Activated CD4-positive, alpha-beta T cell treated with anti-CD3 and anti-CD28 coated beads, Interleukin-2, Interleukin-4, amounts not matched to agents 100 ng/mL and 50 ng/mL, durations not matched to agents 16 hours and 8 hours (primary cell): ENCODE results near the gene TP53TG3E.
"Not testable (repeated sequence)": the region's sequence is repeated elsewhere in the genome, so short reads cannot be mapped to it uniquely, and the experiment has no call there.

ENCODE experiments used
- DNase-seq: peaks from one replicate; pipeline ENCODE4 v3.0.0-alpha.2; 2020; ENCODE audit warnings: low spot score

Gene TP53TG3E

GRCh38 chr16:33304006-33304405 lies at the start of gene TP53TG3E:
Gene TP53TG3E, plus strand, starts transcription at chr16:33304306. Its CDS starts 68 bp downstream, at chr16:33304374.
- not testable (repeated sequence) for DNase-seq

- peak; percentile 9 for DNase-seq
These were observed 32.3 kb downstream of the TP53TG3E start for GRCh38 chr16:33336226-33337012.

GRCh38 chr16:33337627-33338542 lies 33.8 kb downstream of the TP53TG3E start:
- DNase-seq, result peak; percentile 20

GRCh38 chr16:33338543-33338951 lies 34.4 kb downstream of the TP53TG3E start:
- peak; percentile 20 for DNase-seq

GRCh38 chr16:33339093-33340061 lies 35.3 kb downstream of the TP53TG3E start:
- DNase-seq, result peak; percentile 22
